Uterus (tissue), 4 donors: ENCODE data around the gene CCR9. TPM values are rescaled to one million over a fixed set of nuclear protein-coding genes. Genes with fewer than 3 reads are reported as not detected.

Experiments
- DNase-seq, 2 donors: peaks; one replicate each; pipeline ENCODE4 v3.0.0-alpha.2; 2019 to 2020
- H3K27ac ChIP-seq, 2 donors: fragments of 200-600 bp; sonication (generic); 1 replicate in 1 of 2; 2 replicates in 1 of 2; pipeline ENCODE4 v1.5.1; 2016 to 2018
- H3K27me3 ChIP-seq, 2 donors: fragments of 200-600 bp; sonication (generic); one replicate each; pipeline ENCODE4 v1.5.1; 2018 to 2019; ENCODE audit warnings: control low read depth in 1 of 2
- H3K36me3 ChIP-seq, 2 donors: fragments of 200-600 bp; sonication (generic); one replicate each; pipeline ENCODE4 v1.5.1; 2019; ENCODE audit warnings: control low read depth in 1 of 2
- H3K4me1 ChIP-seq, 2 donors: fragments of 200-600 bp; sonication (generic); one replicate each; pipeline ENCODE4 v1.5.1; 2018 to 2019; ENCODE audit warnings: control low read depth in 1 of 2
- H3K4me3 ChIP-seq, 2 donors: fragments of 200-600 bp; sonication (generic); 1 replicate in 1 of 2; 2 replicates in 1 of 2; pipeline ENCODE4 v1.5.1; 2018 to 2019; ENCODE audit warnings: mild to moderate bottlenecking in 1 of 2
- H3K9me3 ChIP-seq, 2 donors: fragments of 200-600 bp; sonication (generic); one replicate each; pipeline ENCODE4 v1.5.1; 2019; ENCODE audit warnings: control low read depth in 1 of 2
- CTCF ChIP-seq, 4 experiments: fragments of 200-600 bp in 2 of 4; fragments of 450-650 bp in 2 of 4; sonication (generic) in 2 of 4; IDR thresholded peaks; one replicate each; pipeline ENCODE4 v1.5.1; 2016 to 2019; ENCODE audit warnings: antibody characterized with exemption in 4 of 4, mild to moderate bottlenecking in 2 of 4, moderate library complexity in 1 of 4
- POLR2A ChIP-seq, 2 donors: fragments of 450-650 bp; IDR thresholded peaks; one replicate each; pipeline ENCODE4 v1.6.1; 2016; ENCODE audit warnings: antibody characterized with exemption in 2 of 2, mild to moderate bottlenecking in 1 of 2, moderate library complexity in 1 of 2
- intact Hi-C: fragments of 100-400 bp; cut with DNase I; formaldehyde crosslinking; loops from one replicate; pipeline ENCODE4 v1.15.1; 2023; ENCODE audit warnings: low total_unique reads
- small RNA-seq: library from RNA; depleted of rRNA; stranded (forward); fragments of <200 nt; gene quantifications from one replicate; pipeline ENCODE3, GENCODE V24; 2016
- total RNA-seq, 4 donors: library from RNA; depleted of rRNA in 3 of 4; stranded (reverse); fragments of >200 nt in 3 of 4; gene quantifications; one replicate each; pipeline versions ENCODE4 v1.1.0 to v1.2.4, GENCODE V29; 2014 to 2023
- donor health status: DM: yes; HTN: yes; CAD: no.

The CCR9 gene
- total RNA-seq, 4 donors from 2014 or later: 0.14 TPM; not detected in 3

GRCh38 chr3:45952456-45952855 is 66.1 kb downstream of the CCR9 start:
- H3K27ac ChIP-seq: peak overlapping the region in 1 of 2 donors; percentile 14

More at GRCh38 chr3:45952456-45952855, 66.1 kb downstream of the CCR9 start:
- H3K9me3 ChIP-seq: no peaks in the 10 kb centered on the region
- DNase-seq: no peak
- H3K36me3 ChIP-seq: no peaks in the 10 kb centered on the region
- H3K4me3 ChIP-seq: no peak overlapping the region
- peaks cover 0 to 18% of the 10 kb centered on the region in 2 donors for H3K4me1 ChIP-seq
- no peaks in the 10 kb centered on the region for H3K27me3 ChIP-seq
- intact Hi-C loops: no loop called here
- TF ChIP-seq CTCF (IDR thresholded peaks at IDR 0.05) (no peak), POLR2A (IDR thresholded peaks at IDR 0.05) (no peak)

Small RNA genes within 50 kb of the gene (small RNA-seq; reads per million reads assigned to genes)
- not detected for gene RF00019

Other genes starting within 250 kb of the CCR9 start
- gene SACM1L, start 197.1 kb upstream of the CCR9 start, total RNA-seq: 10 to 100 TPM; 24.3 to 83.0 (median 68.7) TPM
- gene SLC6A20, start 90.0 kb upstream of the CCR9 start, total RNA-seq: 1 to 10 TPM in 1 of 4 donors, not detected in 3; 2.6 TPM
- gene LZTFL1, start 44.4 kb upstream of the CCR9 start, total RNA-seq: 10 to 100 TPM; 13.8 to 44.5 (median 21.0) TPM
- 1 to 10 TPM in 1 of 4 donors, under 1 TPM in 2, not detected in 1; 0.48 to 8.7 (median 0.76) TPM for gene CXCR6, start 56.9 kb downstream of the CCR9 start, total RNA-seq
- 10 to 100 TPM; 16.5 to 74.4 (median 27.8) TPM for gene FYCO1, start 109.3 kb downstream of the CCR9 start, total RNA-seq
- gene XCR1, start 140.9 kb downstream of the CCR9 start, total RNA-seq: under 1 TPM in 2 of 4 donors, not detected in 2; 0.07 to 0.15 TPM